ENCODE measurements around the gene NKX3-2.
"Not testable (repeated sequence)": the region's sequence is repeated elsewhere in the genome, so short reads cannot be mapped to it uniquely, and the experiment has no call there.

Gene NKX3-2

DNA sequence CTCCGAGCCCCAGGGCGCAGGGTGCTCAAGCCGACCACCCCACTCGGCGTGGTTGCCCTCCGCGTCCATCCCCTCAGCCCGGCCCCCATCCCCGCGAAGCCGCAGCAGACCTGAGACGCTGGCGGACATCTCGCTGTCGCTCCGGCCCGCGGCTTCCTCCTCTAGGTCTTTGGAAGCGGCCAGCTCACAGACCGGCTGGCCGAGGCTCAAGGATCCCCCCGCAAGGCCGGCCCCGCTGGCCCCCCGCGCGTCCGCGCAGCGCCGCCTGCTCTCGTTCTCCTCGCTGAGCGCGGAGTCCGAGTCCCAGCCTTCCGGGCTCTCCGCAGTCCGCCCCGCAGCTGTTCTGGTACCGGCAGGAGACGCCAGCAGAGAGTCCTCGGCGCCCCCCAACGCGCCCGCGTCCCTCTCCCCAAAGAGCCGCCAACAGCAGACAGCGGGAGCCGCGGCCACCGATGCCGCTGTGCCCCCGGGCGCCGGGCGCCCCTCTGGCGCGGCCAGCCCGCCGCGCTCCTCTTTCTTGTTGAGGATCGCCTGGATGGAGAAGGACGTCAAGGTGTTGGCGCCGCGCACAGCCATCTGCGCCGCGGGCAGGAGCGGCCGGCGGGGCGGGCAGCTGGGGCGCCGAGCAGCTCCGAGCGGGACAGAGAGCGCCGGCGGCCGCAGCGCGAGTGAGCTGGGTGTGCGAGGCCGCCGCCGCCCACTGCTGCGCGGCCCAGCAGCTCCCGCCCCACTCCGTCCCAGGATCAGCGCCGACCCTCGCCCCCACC is at the start of gene NKX3-2:
Gene NKX3-2, minus strand, starts transcription at position 670 of the 767 bp plus-strand sequence. Its CDS starts 94 bp downstream, at position 576.
- DNase-seq (ENCODE audit: low read depth in 2 of 2): no peak

DNA sequence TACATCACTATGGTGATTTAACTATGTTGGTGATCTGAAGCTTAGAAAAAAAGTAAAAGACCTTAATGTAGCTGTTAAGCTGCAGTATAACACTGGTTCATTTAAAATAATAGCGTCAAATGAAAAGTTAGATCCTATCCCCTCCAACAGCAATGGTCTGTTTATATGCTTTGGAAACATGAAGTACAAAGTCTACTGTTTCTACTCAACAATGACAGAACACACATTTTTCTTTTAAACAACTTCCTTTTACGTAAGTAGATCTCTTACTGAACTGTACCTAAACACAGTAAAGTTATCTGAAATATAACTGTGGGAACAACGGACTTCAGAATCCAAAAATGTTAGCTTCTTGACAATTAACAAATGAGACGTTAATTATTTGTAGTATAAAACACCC is 47.9 kb upstream of the NKX3-2 start:
- DNase-seq (ENCODE audit: low read depth in 2 of 2): no peak

DNA sequence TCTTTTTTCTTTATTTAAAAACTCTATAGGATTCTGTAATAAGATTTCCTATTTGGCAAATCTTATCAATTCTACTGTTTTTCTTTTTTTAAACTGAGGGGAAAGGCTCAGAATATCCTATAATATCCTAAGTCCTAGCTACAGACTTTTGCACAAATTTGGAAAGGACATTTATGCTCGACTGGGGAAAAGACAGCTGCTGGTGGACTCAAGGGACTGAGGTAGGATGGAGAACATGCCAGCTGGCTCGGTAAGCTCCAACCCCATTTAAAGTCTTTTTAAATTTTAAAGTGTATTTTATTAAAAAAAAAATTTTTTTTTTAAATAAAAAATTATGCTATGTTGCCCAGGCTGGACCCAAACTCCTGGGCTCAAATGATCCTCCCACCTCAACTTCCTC is 46.5 kb upstream of the NKX3-2 start:
- DNase-seq (ENCODE audit: low read depth in 2 of 2): no peak

DNA sequence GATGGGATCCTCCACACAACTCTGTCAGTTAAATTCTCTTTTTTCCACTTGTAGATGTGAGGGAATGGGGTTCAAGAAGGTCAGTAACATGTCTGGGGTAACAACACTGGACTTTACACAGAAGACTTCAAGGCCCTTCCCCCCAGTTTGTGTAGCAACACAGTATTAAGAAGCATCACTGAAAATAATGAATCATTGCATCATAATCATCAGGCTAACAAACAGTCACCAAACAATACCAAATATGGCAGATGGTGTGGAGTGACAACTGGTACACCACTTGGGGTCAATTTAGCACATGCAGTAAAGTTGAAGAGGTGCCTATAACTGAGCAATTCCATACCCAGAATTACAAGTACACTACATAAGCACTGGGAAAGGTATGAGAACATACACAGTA is 44.6 kb upstream of the NKX3-2 start:
- no peak for DNase-seq (ENCODE audit: low read depth in 2 of 2)

DNA sequence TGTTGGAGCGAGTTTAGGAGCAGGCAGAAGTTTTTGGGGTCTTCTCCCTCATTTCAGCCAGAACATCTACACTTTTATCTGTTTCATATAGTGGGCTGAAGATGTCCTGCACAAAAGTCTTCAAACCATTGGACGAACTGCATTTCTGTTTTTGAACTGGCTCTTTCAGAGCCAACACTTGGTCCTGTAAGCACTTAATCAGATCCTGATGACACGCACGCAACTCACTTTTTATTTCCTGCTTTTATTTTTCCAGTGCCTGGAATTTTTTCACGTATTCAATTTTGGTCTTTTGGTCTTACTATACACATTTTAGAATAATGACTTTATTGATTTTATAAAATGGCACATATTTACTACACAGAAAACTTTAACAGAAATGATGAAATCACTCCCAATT is 40.2 kb upstream of the NKX3-2 start:
- DNase-seq (ENCODE audit: low read depth in 2 of 2): no peak

DNA sequence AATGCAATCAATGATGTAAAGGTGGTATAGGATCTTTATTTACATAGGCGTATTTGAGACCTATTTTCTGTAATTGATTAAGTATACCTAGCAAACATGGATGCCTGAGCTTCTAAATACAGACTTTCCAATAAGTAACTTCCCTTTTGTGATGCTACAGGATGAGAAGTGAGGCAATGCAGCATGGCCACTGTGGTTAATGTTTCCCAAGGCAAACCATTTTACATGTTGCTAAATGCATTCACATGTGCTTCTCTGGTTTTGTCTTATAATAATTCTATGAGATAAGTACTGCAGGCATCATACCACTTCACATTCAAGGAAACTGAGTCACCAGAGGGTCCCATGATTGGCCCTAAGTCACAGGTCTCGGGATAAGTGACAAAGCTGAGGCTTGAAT is 35.7 kb upstream of the NKX3-2 start:
- no peak for DNase-seq (ENCODE audit: low read depth in 2 of 2)

DNA sequence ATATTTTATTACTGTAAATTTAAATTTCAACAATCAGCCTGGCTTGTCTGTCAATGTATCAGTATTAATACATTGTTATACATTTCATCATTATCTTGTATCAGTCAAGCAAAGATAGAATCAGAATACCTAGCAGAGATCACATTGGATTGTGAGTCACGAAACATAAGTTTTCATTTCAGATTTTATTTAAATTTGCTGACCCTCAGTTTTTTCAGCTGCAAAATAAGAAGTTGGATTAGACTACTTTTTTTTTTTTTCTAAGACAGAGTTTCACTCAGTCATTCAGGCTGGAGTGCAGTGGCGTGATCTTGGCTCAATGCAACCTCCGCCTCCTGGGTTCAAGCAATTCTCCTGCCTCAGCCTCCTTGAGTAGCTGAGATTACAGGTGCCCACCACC is 33.4 kb upstream of the NKX3-2 start:
- DNase-seq (ENCODE audit: low read depth in 2 of 2): no peak

DNA sequence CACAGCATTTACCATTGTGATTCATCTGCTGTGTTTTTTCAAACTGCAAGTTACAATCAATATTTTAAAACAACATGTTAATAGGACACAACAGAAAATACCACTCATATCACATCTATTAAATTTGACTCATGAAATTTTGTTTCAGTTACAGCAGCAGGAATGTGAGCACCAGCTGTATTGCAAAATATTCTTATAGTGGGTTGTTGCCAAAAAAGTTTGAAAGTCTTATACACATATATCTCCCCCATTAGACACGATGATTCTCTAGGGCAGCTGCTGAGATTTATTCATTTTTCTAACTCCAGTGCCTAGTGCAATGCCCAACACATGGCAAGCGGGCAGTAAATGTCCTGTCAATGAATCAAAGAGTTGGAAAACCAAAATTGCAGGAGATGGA is 26.6 kb upstream of the NKX3-2 start:
- no peak for DNase-seq (ENCODE audit: low read depth in 2 of 2)

DNA sequence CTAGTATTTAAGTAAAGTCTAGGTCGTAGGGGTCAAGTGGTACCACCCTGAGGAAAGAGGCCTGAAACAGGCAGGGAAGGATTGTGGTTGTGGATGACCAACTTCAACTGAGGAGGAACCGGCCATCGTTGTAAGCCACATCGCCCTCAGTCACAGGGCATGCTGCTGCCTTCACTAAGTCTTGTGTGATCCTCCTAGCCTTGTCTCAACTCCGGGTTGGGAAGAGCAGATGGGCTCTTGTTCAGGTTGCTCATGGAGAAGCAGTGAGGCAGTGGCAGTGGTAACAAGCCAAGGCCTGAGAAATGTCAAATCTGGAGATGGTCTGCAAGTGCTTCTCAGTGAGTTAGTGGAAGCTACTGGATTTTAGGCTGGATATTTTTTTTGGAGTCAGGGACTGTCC is 22.8 kb upstream of the NKX3-2 start:
- no peak for DNase-seq (ENCODE audit: low read depth in 2 of 2)

DNA sequence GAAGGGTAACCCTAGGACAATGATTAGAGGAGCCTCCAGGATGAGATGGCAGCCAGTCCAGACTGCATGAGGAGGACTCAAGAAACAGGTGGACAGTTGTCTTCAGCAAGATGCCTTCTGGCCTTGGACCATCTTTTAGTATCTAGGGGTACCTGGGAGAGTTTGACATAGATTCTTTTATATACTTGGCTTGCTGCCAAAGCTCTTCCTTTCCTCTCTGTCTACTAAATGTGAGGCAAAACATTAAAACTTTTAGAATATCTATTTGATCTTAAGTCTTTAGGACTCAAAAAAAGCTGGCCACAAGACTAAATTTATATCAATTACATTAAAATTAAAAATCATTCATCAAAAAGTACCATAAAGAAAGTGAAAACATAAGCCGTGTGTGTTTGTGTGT is 18.6 kb upstream of the NKX3-2 start:
- no peak for DNase-seq (ENCODE audit: low read depth in 2 of 2)

DNA sequence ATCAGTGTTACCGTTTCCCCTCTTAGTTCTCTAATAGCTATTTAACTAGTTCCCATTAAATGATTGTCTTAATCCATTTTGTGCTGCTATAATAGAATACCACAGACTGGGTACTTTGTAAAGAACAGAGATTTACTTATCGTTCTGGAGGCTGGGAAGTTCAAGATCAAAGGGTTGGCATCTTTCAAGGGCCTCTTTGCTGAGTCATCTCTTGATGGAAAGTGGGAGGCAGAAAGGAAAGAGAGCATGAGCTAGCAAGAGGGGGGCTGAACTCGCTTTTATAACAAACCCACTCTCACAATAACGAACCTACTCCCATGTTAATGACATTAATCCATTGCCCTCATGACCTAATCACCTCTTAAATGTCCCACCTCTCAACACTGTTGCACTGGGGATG is 17.4 kb upstream of the NKX3-2 start:
- DNase-seq (ENCODE audit: low read depth in 2 of 2): no peak

DNA sequence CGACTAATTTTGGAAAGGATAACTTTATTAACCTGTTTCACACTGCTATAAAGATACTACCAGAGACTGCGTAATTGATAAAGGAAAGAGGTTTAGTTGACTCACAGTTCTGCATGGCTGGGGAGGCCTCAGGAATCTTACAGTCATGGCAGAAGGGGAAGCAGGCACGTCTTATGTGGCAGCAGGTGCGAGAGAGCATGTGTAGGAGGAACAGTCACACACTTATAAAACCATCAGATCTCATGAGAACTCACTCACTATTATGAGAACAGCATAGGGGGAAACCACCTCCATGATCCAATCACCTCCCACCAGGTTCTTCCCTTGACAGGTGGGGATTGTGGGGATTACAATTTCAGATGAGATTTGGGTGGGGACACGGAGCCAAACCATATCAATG is 15.8 kb upstream of the NKX3-2 start:
- DNase-seq (ENCODE audit: low read depth in 2 of 2): not testable (repeated sequence)

DNA sequence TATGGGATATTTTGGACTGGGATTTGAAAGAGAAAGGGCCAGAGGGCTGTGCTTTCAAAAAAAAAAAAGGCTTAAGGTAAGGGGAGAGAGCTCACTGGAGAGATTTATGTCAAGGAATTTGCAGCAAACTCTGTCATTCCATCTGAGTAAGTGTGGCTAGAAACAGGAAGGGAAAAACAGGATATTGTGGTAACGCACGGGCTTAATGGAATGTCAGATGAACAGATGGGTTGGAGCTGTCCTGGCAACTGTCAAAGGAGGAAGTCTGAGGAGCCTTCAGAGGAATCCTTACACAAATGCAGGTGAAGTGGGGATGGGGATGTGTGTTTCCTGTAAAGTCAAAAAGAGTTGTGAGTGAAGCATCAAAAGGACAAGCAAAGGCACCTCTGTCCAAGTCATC is 15.1 kb upstream of the NKX3-2 start:
- DNase-seq (ENCODE audit: low read depth in 2 of 2): no peak

DNA sequence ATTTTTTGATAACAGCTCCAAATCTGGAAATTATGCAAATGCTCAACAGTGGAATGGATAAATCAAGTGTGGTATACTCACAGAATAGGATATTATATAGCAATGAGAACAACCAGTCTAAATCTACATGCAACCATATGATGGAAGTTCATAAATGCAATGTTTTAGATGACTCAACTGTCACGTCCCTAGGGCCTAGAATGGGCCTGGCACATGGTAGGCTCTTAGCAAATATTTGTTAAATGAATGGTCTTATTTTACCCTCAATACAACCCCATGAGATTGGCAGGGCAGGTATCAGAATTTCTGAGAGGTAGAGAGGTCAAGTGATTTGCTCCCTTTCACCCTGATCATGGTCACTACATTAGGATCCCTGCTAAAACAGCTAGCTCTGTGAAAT is 14.6 kb upstream of the NKX3-2 start:
- DNase-seq (ENCODE audit: low read depth in 2 of 2): no peak

DNA sequence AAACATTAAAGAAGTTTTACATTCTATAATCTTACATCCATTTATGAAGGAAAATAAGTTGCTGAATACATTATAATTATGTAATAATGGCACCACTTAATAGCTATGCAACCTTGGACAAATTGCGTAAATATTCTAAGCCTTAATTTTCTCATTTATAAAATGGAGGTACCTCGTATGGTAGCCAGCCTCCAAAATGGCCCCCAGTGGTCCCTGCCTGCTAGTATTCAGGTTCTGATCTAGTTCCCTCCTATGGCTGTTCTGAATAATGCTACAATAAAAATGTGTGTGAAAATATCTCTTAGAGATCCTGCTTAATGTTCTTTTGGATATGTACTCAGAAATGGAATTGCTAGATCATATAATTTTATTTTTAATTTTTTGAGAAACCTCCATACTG is 11.0 kb upstream of the NKX3-2 start:
- DNase-seq (ENCODE audit: low read depth in 2 of 2): no peak

DNA sequence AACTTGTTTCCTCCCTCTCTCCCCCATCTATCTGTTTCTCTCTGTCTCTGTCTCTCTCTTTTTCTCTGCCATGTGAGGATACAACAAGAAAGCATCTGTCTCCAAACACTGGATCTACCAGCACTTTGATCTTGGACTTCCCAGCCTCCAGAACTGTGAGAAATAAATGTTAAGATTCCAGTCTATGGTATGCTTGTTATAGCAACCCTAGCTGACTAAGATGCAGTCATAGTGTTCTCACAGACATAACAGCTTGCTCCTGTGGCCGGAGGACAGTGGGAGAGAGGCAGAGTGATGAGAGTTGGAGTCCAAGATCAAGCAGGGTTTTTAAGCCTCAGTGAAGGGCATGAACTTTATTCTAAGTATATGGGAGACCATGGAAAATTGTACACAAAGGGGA is 8.8 kb upstream of the NKX3-2 start:
- no peak for DNase-seq (ENCODE audit: low read depth in 2 of 2)

DNA sequence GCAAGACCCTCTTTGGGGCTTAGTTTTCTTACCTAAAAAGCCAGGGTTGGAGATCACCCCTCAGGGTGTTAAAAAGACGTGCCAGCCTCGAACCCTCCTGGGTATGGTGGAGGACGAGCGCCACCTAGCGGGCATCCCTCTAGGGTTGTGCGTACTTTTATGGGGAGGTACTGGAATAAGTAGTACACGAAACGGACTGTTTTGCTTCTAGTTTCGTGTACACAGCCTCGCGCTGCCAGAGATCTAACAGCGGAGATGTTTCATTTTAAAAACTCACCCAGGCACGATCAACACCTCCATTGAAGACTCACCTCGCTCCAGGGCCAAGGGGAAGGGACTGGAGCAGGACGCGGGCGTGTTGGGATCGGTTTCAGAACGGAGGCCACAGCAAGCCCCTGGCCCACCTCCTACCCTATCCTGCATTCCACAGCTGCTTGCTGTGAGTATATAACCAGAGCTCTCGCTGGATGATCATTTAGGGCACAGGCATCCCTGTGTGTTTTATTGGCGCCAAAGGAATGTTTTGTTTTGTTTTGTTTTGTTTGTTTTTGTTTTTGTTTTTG is 4.8 kb upstream of the NKX3-2 start:
- DNase-seq (ENCODE audit: low read depth in 2 of 2): peak; percentile 54 to 85

DNA sequence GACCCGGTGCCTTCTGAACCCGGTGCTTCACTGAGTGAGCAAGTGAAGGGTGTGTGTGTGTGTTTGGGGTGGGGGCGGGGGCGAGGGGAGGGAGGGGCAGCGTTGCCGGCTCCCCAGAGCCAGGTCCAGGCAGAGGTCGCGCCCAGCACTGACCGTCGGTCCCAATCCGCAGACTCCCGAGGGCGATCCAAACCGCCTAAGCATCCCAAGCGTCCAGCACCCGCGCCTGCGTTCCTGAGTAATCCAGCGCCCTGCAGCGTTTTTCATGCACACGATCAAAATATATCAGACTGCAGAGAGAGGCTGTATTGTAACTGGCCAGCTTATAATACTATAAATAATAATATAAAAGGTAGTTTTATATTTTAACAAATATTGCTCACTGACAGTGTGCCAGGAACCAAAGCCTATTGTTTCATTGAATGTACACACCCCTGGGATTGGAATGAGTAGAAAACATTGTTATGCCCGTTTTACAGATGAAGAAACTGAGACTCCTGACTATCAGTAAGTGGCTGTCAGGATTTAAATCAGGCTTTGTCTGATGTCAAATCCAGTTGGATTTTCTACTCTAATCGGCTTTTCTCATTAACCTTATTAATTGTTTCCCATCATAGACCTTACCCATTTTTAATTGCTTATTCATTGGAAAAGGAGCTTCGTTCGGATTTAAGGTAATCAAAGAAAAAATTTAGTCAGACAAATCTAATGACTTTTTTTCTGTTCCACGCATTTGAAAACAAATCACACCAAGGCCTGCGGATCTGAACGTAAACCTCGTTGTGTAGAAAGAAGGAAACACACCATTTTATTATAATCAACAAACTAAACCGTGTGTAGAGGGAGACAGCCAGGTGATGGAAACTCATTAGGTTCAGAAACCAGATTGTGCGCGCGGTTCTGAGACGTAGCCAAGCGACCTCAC is 4.0 kb upstream of the NKX3-2 start:
- no peak for DNase-seq (ENCODE audit: low read depth in 2 of 2)

DNA sequence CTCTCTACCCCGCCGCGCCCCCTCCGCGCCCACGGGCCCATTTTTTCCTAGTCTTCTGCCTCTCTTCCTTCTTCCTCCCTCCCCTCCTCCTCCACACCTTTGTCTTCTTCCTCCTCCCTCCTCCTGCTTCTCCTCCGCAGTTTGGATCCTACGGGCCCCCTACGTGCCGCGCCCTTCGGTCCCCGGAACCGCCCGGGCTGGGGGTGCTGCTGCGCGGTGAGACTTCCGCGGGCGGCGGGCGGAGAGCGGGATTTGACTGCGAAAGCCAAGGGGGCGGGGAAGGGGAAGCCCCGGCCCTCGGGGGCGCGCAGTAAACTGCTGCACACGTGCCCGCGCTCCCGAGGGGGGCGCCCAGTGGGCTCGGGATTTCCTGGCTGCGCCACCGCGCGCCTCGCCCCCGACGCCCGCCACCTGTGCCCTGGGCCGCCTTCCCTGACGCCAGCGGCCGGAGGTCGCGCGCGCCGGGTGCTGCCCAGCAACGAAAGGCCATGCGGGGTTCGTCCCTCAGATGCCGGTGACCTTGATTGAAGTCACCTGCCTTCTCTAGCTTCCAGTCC is 3.3 kb upstream of the NKX3-2 start:
- DNase-seq (ENCODE audit: low read depth in 2 of 2): no peak

DNA sequence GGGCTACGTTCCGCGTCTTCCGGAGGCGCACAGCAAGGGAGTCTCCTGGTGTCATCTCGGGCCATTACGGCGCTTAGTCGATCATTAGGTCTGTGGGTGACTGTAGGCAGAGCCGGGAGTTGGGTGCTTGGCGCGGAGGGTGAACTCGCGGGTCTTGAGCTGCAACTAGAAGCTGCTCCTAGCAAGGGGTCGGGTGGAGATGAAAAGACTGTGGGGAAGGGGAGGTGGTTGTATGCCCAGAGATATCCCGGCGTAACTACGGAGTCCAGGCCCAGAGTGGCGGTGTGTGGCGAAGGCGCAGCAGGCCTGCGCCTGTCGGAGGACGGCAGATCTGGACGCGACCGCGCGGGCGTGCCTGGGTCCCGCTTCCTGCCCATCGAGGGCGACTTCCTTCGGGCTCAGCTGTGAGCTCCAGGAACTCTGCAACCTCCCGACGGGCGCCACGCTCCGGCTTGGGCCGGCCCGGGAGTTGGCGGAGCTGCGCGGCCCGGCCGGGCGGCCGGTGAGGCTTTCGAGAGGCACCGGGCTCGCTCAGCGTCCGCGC is 2.7 kb upstream of the NKX3-2 start:
- DNase-seq (ENCODE audit: low read depth in 2 of 2): no peak

DNA sequence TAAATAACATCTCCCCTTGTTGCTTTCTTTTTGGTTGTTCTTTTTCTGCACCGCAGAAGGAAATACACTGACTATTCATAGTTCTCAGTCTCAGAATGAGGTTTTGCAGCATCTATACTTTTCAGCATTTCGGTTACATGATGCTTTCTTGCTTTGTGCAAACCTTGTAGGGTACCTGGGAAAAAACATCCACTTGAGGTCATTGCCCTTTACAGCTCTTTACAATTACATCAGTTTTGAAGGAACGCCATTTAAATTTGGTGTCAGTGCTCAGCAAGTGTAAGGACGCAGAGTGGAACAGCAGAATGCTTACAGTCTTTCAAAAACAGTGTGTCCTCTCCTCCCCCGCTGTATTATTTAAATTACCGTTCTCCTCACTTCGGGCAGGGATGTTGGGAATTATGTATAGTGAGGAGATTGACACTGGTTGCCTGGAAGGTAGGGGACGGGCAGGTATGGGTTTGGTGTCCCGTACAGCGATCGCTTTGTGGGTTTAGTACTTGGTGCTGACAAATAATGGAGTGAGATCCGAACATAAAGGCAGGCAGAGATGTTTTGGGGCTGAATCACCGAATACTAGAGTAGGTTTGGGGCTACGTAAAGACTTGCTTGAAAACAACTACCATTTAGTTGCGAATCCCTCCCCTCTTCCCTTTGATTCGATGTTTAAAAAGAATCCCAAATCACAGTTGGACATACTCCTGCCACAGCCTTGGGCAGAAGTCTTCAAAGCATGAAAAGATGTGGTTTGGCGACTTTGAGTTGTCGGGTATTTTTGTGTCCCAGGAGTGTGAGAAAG is 2.0 kb upstream of the NKX3-2 start:
- DNase-seq (ENCODE audit: low read depth in 2 of 2): no peak

Measured in stimulated activated CD4-positive, alpha-beta T cell treated with anti-CD3 and anti-CD28 coated beads, Interleukin-1b, Interleukin-23, amount 100 ng/mL, for 1 hour (primary cell).